Nephron progenitor cell (in vitro differentiated cells): ENCODE measurements around the gene RPL13A.

Experiments
- DNase-seq: peaks from one replicate; pipeline ENCODE4 v3.0.0; 2021
- H3K27ac Mint-ChIP-seq: 2 replicates; pipeline ENCODE4 v1.8.0; 2021; ENCODE audit warnings: mild to moderate bottlenecking, moderate library complexity, mixed read lengths
- H3K27me3 Mint-ChIP-seq: 2 replicates; pipeline ENCODE4 v1.8.0; 2021; ENCODE audit warnings: mild to moderate bottlenecking, low read depth, mixed read lengths; ENCODE audit not compliant: poor library complexity
- H3K36me3 Mint-ChIP-seq: 2 replicates; pipeline ENCODE4 v1.8.0; 2021; ENCODE audit warnings: low read depth, mixed read lengths
- H3K4me1 Mint-ChIP-seq: 2 replicates; pipeline ENCODE4 v1.8.0; 2021; ENCODE audit warnings: mixed read lengths
- H3K4me3 Mint-ChIP-seq: 2 replicates; pipeline ENCODE4 v1.8.0; 2021; ENCODE audit warnings: mild to moderate bottlenecking, moderate library complexity, mixed read lengths
- H3K9me3 Mint-ChIP-seq: 2 replicates; pipeline ENCODE4 v1.8.0; 2021; ENCODE audit warnings: mild to moderate bottlenecking, moderate library complexity, mixed read lengths
- TF ChIP-seq, protein P1 (sequence below): fragments of 200-600 bp; sonication (generic); IDR thresholded peaks from 2 replicates; pipeline ENCODE4 v1.5.0; 2021; ENCODE audit warnings: antibody characterized with exemption

RPL13A gene

DNA sequence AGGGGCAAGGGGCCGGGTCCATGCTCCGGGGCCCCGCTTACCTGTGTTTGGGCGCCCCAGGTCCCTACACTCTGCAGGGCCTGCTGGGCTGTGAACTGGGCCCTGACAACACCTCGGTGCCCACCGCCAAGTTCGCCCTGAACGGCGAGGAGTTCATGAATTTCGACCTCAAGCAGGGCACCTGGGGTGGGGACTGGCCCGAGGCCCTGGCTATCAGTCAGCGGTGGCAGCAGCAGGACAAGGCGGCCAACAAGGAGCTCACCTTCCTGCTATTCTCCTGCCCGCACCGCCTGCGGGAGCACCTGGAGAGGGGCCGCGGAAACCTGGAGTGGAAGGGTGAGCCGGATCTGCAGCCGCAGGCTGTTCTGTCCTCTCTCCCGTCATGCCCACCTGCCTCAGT is 26.7 kb downstream of the RPL13A start:
- Mint-ChIP-seq H3K27me3 (peaks cover 10% of the 10 kb centered on the region), H3K4me1 (peaks cover 52% of the 10 kb centered on the region), H3K27ac (no peak overlapping the region), H3K36me3 (peaks cover 25% of the 10 kb centered on the region), H3K9me3 (no peaks in the 10 kb centered on the region), H3K4me3 (peak overlapping the region; percentile 89)
- DNase-seq, result no peak
- TF ChIP-seq, protein P1, sequence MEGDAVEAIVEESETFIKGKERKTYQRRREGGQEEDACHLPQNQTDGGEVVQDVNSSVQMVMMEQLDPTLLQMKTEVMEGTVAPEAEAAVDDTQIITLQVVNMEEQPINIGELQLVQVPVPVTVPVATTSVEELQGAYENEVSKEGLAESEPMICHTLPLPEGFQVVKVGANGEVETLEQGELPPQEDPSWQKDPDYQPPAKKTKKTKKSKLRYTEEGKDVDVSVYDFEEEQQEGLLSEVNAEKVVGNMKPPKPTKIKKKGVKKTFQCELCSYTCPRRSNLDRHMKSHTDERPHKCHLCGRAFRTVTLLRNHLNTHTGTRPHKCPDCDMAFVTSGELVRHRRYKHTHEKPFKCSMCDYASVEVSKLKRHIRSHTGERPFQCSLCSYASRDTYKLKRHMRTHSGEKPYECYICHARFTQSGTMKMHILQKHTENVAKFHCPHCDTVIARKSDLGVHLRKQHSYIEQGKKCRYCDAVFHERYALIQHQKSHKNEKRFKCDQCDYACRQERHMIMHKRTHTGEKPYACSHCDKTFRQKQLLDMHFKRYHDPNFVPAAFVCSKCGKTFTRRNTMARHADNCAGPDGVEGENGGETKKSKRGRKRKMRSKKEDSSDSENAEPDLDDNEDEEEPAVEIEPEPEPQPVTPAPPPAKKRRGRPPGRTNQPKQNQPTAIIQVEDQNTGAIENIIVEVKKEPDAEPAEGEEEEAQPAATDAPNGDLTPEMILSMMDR, result no peak

DNA sequence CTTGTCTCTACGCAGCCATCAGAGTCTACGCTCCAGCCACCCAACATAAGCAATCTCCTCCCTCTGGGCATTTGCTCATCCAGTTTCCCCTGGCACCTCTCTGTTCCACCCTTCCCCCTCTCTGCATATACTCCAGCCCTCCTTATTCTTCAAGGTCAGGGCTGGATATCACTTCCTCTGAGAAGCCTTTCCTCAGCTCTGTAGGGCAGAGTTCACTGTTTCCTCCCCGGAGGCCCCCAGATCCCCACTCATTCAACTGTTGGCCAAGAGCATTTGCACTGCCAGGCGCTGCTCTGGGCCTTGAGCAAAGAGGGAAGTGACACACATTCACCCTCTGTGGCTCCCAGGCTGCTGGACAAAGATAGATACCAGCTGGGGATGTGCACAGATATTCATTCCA is 28.4 kb downstream of the RPL13A start:
- TF ChIP-seq, protein P1, result no peak
- H3K36me3 Mint-ChIP-seq, result peaks cover 35% of the 10 kb centered on the region
- peaks cover 10% of the 10 kb centered on the region for H3K27me3 Mint-ChIP-seq
- peak overlapping the region; percentile 67 for H3K4me3 Mint-ChIP-seq
- DNase-seq, result no peak
- peak overlapping the region; percentile 66 for H3K27ac Mint-ChIP-seq
- peaks cover 50% of the 10 kb centered on the region for H3K4me1 Mint-ChIP-seq
- H3K9me3 Mint-ChIP-seq, result no peaks in the 10 kb centered on the region

DNA sequence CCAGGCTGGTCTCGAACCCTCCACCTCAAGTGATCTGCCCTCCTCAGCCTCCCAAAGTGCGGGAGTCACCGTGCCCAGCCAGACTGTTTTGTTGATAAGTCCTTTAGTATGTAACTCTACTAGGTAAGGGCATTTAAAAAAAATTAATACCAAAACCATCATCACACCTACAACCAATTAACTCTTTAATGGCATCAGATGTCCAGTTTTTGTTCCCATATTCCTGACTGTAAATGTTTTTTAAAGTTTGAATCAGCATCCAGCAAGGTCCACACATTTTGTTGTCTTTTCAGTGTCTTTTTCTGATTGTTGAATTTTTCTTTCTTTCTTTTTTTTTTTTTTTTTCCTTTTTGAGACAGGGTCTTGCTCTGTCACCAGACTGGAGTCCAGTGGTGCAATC is 30.6 kb downstream of the RPL13A start:
- Mint-ChIP-seq H3K9me3 (no peaks in the 10 kb centered on the region), H3K27ac (peak overlapping the region; percentile 66), H3K27me3 (peaks cover 7% of the 10 kb centered on the region), H3K4me1 (peaks cover 34% of the 10 kb centered on the region), H3K36me3 (peaks cover 42% of the 10 kb centered on the region), H3K4me3 (no peak overlapping the region)
- DNase-seq, result no peak
- TF ChIP-seq, protein P1, result no peak

DNA sequence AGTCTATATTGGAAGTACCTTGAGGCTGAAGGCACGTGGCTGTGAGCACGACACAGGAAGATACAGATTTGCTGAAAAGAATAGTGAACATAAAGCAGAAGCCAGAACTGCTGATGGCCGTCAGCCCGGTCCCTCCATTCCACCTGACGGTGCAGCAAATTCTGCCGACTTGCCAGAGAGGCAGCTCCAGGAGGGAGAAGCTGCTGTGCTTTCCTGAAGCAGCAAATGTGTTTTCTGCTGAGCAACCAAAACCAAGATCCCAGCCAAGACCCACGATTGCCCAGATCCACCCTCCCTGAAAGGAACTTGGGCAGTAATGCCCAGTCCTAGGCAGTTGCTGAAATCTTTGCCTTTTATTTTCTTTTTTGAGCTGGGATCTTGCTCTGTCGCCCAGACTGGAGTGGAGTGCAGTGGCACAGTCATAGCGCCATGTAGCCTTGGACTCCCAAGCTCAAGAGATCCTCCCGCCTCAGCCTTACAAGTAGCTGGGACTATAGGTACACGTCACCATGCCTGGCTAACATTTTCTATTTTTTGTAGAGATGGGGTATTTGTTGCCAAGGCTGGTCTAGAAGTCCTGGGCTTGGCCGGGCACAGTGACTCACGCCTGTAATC is 33.4 kb downstream of the RPL13A start:
- no peak overlapping the region for H3K4me3 Mint-ChIP-seq
- H3K36me3 Mint-ChIP-seq, result peaks cover 54% of the 10 kb centered on the region
- TF ChIP-seq, protein P1, result no peak
- no peak overlapping the region for H3K27ac Mint-ChIP-seq
- H3K9me3 Mint-ChIP-seq, result no peaks in the 10 kb centered on the region
- H3K4me1 Mint-ChIP-seq, result peaks cover 18% of the 10 kb centered on the region
- no peak for DNase-seq
- peaks cover 7% of the 10 kb centered on the region for H3K27me3 Mint-ChIP-seq

DNA sequence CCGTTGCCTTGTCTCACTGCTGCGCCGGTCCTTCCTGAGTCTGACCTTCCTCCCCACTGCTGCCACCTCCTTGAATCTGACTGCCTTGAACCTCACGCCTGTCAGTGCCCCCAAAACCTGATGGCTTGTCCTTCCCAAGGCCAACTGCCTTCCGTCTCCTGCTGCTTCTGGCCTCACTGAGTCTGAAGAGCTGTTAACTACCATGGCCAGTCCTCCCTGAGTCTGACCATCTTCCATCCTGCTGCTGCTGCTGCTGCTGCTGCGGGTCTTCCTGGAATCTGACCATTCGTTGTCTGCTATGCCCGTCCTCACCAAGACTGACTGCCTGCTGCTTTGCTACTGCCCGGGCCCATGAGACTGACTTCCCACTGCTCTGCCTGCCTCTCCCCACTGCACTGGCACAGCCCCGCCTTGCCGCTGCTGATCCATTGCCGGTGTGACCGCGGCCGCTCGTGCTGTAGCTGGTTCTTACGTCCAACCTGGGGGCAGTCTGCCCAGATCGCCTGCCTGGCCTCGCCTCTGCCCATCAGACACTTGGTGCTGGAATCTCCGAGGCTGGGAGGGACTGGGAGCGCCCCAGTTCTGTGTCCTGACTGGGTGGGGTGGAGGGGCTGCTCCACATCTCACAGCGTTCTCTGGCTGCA is 37.5 kb downstream of the RPL13A start:
- peaks cover 16% of the 10 kb centered on the region for H3K27me3 Mint-ChIP-seq
- peaks cover 17% of the 10 kb centered on the region for H3K4me1 Mint-ChIP-seq
- peak overlapping the region; percentile 61 for H3K27ac Mint-ChIP-seq
- peaks cover 4% of the 10 kb centered on the region for H3K9me3 Mint-ChIP-seq
- TF ChIP-seq, protein P1, result no peak
- H3K4me3 Mint-ChIP-seq, result no peak overlapping the region
- DNase-seq, result no peak
- peaks cover 49% of the 10 kb centered on the region for H3K36me3 Mint-ChIP-seq

DNA sequence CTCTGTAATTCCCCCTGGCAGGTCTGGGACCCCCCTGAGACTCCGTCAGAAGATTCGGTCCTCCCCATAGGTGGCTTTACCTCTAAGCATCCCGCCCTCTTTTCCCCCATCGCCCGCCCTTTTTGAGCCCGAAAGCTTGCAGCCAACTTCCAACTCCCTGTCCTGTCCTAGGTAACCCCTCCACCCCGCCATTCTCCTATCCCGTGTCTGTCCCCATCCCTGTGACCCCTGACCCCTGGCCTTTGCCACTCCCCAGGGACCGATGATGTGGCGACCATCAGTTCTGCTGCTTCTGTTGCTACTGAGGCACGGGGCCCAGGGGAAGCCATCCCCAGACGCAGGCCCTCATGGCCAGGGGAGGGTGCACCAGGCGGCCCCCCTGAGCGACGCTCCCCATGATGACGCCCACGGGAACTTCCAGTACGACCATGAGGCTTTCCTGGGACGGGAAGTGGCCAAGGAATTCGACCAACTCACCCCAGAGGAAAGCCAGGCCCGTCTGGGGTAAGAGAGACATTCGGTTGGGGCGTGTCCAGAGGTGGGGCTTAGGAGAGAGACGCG is 40.9 kb downstream of the RPL13A start:
- Mint-ChIP-seq H3K4me3 (peak overlapping the region; percentile 70), H3K27ac (no peak overlapping the region), H3K36me3 (peaks cover 45% of the 10 kb centered on the region), H3K4me1 (peaks cover 27% of the 10 kb centered on the region), H3K9me3 (peaks cover 4% of the 10 kb centered on the region), H3K27me3 (peaks cover 22% of the 10 kb centered on the region)
- TF ChIP-seq, protein P1, result no peak
- DNase-seq, result no peak
